HepG2 (cell line): Measurements from ENCODE around the gene INPP5K. TPM values are rescaled to one million over a fixed set of nuclear protein-coding genes. Genes with fewer than 3 reads are reported as not detected.
A peak's percentile ranks its signal among the peaks of the same experiment; 100 is the strongest.

Experiments used
- ATAC-seq: fragments of 200-7000 bp; cut with Tn5 transposase; 3 replicates; pipeline ENCODE4 v1.9.1; 2020; ENCODE audit warnings: mild to moderate bottlenecking, moderate library complexity
- BruUV-seq: library from RNA; stranded (reverse); fragments of 400-500 nt; replicated peaks from 2 replicates; lab custom pipeline; 2021; lab: Mats Ljungman, UMichigan
- CTCF ChIA-PET: fragments of 300-600 bp; formaldehyde crosslinking; extraction: SDS; loops from one replicate; lab custom pipeline; 2021; ENCODE audit warnings: low total read pairs, inconsistent platforms, low intra/inter-chr PET ratio; lab: Yijun Ruan, JAX
- POLR2A ChIA-PET: fragments of 350-600 bp; sonication (Branson Sonifier 250); formaldehyde crosslinking; loops from one replicate; lab custom pipeline; 2020; ENCODE audit warnings: antibody characterized with exemption, inconsistent platforms; lab: Yijun Ruan, JAX
- DNase-seq: peaks from one replicate; pipeline ENCODE4 v3.0.0-alpha.2; 2015; ENCODE audit warnings: low spot score
- FAIRE-seq: peaks from 3 replicates; lab custom pipeline; 2011; peaks lifted over from hg19 to GRCh38; lab: Jason Lieb, UNC
- H2AFZ ChIP-seq: one replicate; pipeline ENCODE4 v1.6.1; 2011; ENCODE audit warnings: low read length, inconsistent platforms
- H3K27ac ChIP-seq: fragments of 300-600 bp; 3 replicates; pipeline ENCODE4 v1.8.0; 2011; ENCODE audit warnings: mixed run types, mild to moderate bottlenecking, mixed read lengths, low read length, inconsistent platforms; ENCODE audit not compliant: insufficient read depth; ENCODE audit errors: extremely low read length
- H3K27me3 ChIP-seq, 2 experiments: fragments of 200-600 bp in 1 of 2; 2 replicates in 1 of 2; 3 replicates in 1 of 2; pipeline versions ENCODE4 v1.6.0 to v1.8.0; 2011; ENCODE audit warnings: low read length in 2 of 2, mild to moderate bottlenecking in 2 of 2, moderate library complexity in 2 of 2, inconsistent platforms in 1 of 2; ENCODE audit not compliant: insufficient read depth in 2 of 2, control insufficient read depth in 1 of 2
- H3K36me3 ChIP-seq, 2 experiments: fragments of 200-600 bp in 1 of 2; replicated peaks in 1 of 2; 2 replicates in 1 of 2; 3 replicates in 1 of 2; pipeline versions ENCODE4 v1.5.1 to v1.8.0; 2011; ENCODE audit warnings: low read length in 2 of 2, inconsistent platforms in 1 of 2; ENCODE audit not compliant: insufficient read depth in 2 of 2, control insufficient read depth in 1 of 2
- H3K4me1 ChIP-seq: 2 replicates; pipeline ENCODE4 v1.5.1; 2012; ENCODE audit warnings: low read length, inconsistent platforms; ENCODE audit not compliant: insufficient read depth
- H3K4me2 ChIP-seq: 2 replicates; pipeline ENCODE4 v1.6.0; 2011; ENCODE audit warnings: low read depth, low read length, inconsistent platforms
- H3K4me3 ChIP-seq, 3 experiments: fragments of 200-600 bp in 1 of 3; sonication (generic), shearing (Covaris generic) in 1 of 3; replicated peaks in 1 of 3; 2 replicates each; pipeline ENCODE4 v1.5.1; 2011 to 2016; ENCODE audit warnings: low read length in 3 of 3, inconsistent platforms in 2 of 3, low read depth in 2 of 3, mild to moderate bottlenecking in 2 of 3, control low read depth in 1 of 3, mixed read lengths in 1 of 3; ENCODE audit not compliant: insufficient read depth in 1 of 3
- H3K79me2 ChIP-seq: one replicate; pipeline ENCODE4 v1.6.1; 2011; ENCODE audit warnings: low read length, inconsistent platforms; ENCODE audit not compliant: insufficient read depth
- H3K9ac ChIP-seq: 2 replicates; pipeline ENCODE4 v1.6.0; 2011; ENCODE audit warnings: mild to moderate bottlenecking, low read depth, low read length, inconsistent platforms; ENCODE audit not compliant: insufficient read depth
- H3K9me3 ChIP-seq: 2 replicates; pipeline ENCODE4 v1.5.1; 2012; ENCODE audit warnings: mild to moderate bottlenecking, low read length
- H4K20me1 ChIP-seq: 2 replicates; pipeline ENCODE4 v1.6.0; 2011; ENCODE audit warnings: inconsistent platforms, mild to moderate bottlenecking, low read length, moderate library complexity; ENCODE audit not compliant: insufficient read depth
- NR1H2 ChIP-seq: sonication (generic); formaldehyde crosslinking; IDR thresholded peaks from 2 replicates; pipeline ENCODE4 v1.8.1; 2022; ENCODE audit warnings: low read depth, missing genetic modification reagents, borderline replicate concordance
- ZKSCAN5 ChIP-seq: sonication (generic); formaldehyde crosslinking; IDR thresholded peaks from 2 replicates; pipeline ENCODE4 v1.5.1; 2020; ENCODE audit warnings: mild to moderate bottlenecking, missing genetic modification reagents
- ZNF224 ChIP-seq: sonication (generic); formaldehyde crosslinking; IDR thresholded peaks from 2 replicates; pipeline ENCODE4 v1.5.0; 2020; ENCODE audit warnings: mild to moderate bottlenecking, missing genetic modification reagents
- ZNF350 ChIP-seq: sonication (generic); formaldehyde crosslinking; IDR thresholded peaks from 2 replicates; pipeline ENCODE4 v1.4.0; 2020; ENCODE audit warnings: mild to moderate bottlenecking, low read depth, missing genetic modification reagents, borderline replicate concordance
- ZNF567 ChIP-seq: sonication (generic); formaldehyde crosslinking; IDR thresholded peaks from 2 replicates; pipeline ENCODE4 v1.8.1; 2023; ENCODE audit warnings: mild to moderate bottlenecking, missing genetic modification reagents, borderline replicate concordance
- ZNF605 ChIP-seq: sonication (generic); formaldehyde crosslinking; IDR thresholded peaks from 2 replicates; pipeline ENCODE4 v1.8.0; 2022; ENCODE audit warnings: mild to moderate bottlenecking, missing genetic modification reagents
- WGBS: methylation state at CpG from one replicate; pipeline ENCODE4 v1.1.6; 2017; ENCODE audit warnings: low lambda C conversion rate; 5-methylcytosine and 5-hydroxymethylcytosine counted together
- in situ Hi-C: cut with HindIII; loops from 2 replicates; pipeline ENCODE4 v1.10.0; 2017; ENCODE audit warnings: low pct_unique_long_range_greater_than_20kb; ENCODE audit not compliant: extremely low pct_ligation_motif_present
- intact Hi-C: fragments of 100-400 bp; cut with micrococcal nuclease; formaldehyde crosslinking; loops from one replicate; pipeline ENCODE4 v1.10.0; 2022; ENCODE audit not compliant: unreplicated experiment
- polyA plus RNA-seq, 8 experiments: library from polyadenylated mRNA; depleted of rRNA in 3 of 8; stranded (reverse) in 7 of 8; unstranded in 1 of 8; fragments of >200 nt; fragmentation: Illumina TruSeq in 4 of 8; extraction: Trizol in 4 of 8; gene quantifications; 2 replicates each; pipeline versions ENCODE4 v1.2.1 to v1.2.3, GENCODE V29; 2011 to 2016; ENCODE audit warnings: low read depth in 4 of 8, missing spikeins in 1 of 8, mixed read lengths in 1 of 8; ENCODE audit not compliant: insufficient read depth in 1 of 8
- total RNA-seq, 5 experiments: library from RNA; depleted of rRNA; stranded (reverse); fragments of >200 nt; fragmentation: Illumina TruSeq; extraction: Trizol; gene quantifications; 2 replicates each; pipeline ENCODE4 v1.2.3, GENCODE V29; 2016; ENCODE audit warnings: low read depth in 1 of 5
- TF ChIP-seq, protein P1 (sequence below): sonication (generic); formaldehyde crosslinking; IDR thresholded peaks from 2 replicates; pipeline ENCODE4 v1.4.0; 2020; ENCODE audit warnings: missing genetic modification reagents
- TF ChIP-seq, protein P2 (sequence below): sonication (generic); formaldehyde crosslinking; IDR thresholded peaks from 2 replicates; pipeline ENCODE4 v1.5.0; 2020; ENCODE audit warnings: missing genetic modification reagents, mild to moderate bottlenecking, borderline replicate concordance
- TF ChIP-seq, protein P3 (sequence below): sonication (generic); formaldehyde crosslinking; IDR thresholded peaks from 2 replicates; pipeline ENCODE4 v1.4.0; 2020; ENCODE audit warnings: missing genetic modification reagents, mild to moderate bottlenecking, borderline replicate concordance
- TF ChIP-seq, protein P4 (sequence below): sonication (generic); formaldehyde crosslinking; IDR thresholded peaks from 2 replicates; pipeline ENCODE4; 2020; ENCODE audit warnings: missing genetic modification reagents, mild to moderate bottlenecking, borderline replicate concordance

The INPP5K gene
- total and polyA plus RNA-seq, 2 of the 13 experiments (the other 11 are each of a cell fraction or from before 2014, with no cell fraction given), result 4.8 to 9.6 TPM

DNA sequence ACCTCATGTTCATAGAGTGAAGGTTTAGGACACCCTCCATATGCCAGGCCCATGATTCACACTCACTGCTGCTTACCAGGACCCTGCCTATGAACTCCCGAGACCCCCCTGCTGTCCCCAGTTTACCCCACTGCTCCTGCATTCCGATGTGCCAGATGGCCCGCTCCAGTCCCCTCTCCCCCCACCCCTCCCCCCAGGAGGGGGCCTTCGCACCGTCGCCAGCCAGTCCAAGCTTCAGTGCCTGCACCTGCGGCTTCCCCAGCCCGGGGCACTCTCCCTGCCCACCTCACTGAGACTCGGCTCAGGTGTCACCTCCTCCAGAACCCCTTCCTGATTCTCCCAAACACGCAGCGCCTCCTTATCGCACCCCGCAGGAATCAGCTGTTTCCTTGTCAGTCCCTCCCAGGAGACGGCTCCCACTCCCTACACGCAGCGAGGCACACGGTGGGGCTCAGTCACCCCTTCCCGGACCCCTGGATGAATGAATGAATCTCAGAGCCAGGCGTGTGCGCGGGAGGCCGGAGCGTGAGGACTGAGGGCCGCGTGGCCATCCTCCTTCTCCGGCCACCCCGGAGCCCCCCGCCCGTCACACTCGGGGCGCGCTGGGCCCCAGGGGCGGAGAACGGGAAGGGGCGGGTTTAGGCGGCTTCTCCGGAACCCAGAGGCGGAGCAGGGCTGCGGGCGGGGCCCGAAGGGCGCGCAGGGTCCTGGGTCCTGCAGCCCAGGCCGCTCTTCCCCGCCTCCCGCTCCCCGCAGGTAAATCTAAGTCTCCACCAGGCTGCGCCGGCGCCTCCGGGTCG lies 25.6 kb downstream of the INPP5K start (continued):
- TF ChIP-seq, protein P1, sequence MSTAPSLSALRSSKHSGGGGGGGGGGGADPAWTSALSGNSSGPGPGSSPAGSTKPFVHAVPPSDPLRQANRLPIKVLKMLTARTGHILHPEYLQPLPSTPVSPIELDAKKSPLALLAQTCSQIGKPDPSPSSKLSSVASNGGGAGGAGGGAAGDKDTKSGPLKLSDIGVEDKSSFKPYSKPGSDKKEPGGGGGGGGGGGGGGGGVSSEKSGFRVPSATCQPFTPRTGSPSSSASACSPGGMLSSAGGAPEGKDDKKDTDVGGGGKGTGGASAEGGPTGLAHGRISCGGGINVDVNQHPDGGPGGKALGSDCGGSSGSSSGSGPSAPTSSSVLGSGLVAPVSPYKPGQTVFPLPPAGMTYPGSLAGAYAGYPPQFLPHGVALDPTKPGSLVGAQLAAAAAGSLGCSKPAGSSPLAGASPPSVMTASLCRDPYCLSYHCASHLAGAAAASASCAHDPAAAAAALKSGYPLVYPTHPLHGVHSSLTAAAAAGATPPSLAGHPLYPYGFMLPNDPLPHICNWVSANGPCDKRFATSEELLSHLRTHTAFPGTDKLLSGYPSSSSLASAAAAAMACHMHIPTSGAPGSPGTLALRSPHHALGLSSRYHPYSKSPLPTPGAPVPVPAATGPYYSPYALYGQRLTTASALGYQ (CRISPR knock-in tag), result 0 out of 2 replicates have a peak, but pooled peaks have one; percentile 28
- TF ChIP-seq ZNF567 (no peak), NR1H2 (no peak), ZNF224 (CRISPR knock-in tag) (peak; percentile 39; the same call in 1 of the 2 replicates)

DNA sequence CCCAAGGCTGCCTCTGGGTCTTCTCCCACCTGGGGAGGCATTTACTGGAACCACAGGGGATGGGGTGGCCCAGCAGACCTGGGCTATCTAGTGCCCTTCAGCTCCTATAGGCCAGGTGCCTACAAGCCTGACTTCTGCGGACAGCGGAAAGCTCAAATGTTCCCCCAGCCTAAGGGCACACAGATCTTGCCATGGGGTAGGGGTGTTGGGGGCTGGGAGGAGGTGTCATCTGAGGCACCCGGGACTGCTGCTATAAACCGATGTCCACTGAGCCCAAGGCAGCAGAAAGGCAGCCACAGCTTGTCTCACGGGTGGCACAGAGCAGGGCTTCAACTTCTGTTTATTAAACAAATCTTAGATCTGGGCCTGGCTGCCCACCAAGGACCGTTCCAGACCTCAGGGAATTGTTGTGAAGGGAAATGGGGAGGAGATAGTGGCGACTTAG lies 27.6 kb downstream of the INPP5K start:
- peak overlapping the region; percentile 71 for H3K9ac ChIP-seq
- no peaks in the 10 kb centered on the region for H4K20me1 ChIP-seq
- peak overlapping the region; percentile 74 for H3K27ac ChIP-seq
- H3K36me3 ChIP-seq, result no peaks in the 10 kb centered on the region
- in situ Hi-C loops, result no loop called here
- peaks cover 18% of the 10 kb centered on the region for H3K79me2 ChIP-seq
- POLR2A ChIA-PET, result interaction anchor here (1.7 to 2.3 kb wide), 4 partner anchors 27 to 89 kb away, joined by 4 to 21 read pairs (median 8); partner anchors contain the start of genes CRK, INPP5K and YWHAE
- DNase-seq (no peak), ATAC-seq (peak; percentile 1), FAIRE-seq (no peak)
- CTCF ChIA-PET, result no interaction called here
- intact Hi-C loops, result loop anchor here (1.0 kb wide), 2 partner anchors 27 to 32 kb away; partner anchors contain the start of gene INPP5K
- peak overlapping the region; percentile 99 for H3K4me2 ChIP-seq
- BruUV-seq, result no TSS peak
- no peaks in the 10 kb centered on the region for H3K9me3 ChIP-seq
- H2AFZ ChIP-seq, result no peak overlapping the region
- H3K4me1 ChIP-seq, result peaks cover 56% of the 10 kb centered on the region
- H3K27me3 ChIP-seq, result no peaks in the 10 kb centered on the region; a peak in 1 of 5 replicates
- H3K4me3 ChIP-seq, result peak overlapping the region; percentile 47 to 70 (median 70)
- WGBS, result 40% methylated on average over 3 of the region's 7 CpGs
- TF ChIP-seq ZNF605 (CRISPR knock-in tag) (0 out of 2 replicates have a peak, but pooled peaks have one; percentile 28), ZKSCAN5 (CRISPR knock-in tag) (no peak), ZNF350 (CRISPR knock-in tag) (0 out of 2 replicates have a peak, but pooled peaks have one; percentile 59)
- TF ChIP-seq, protein P2, sequence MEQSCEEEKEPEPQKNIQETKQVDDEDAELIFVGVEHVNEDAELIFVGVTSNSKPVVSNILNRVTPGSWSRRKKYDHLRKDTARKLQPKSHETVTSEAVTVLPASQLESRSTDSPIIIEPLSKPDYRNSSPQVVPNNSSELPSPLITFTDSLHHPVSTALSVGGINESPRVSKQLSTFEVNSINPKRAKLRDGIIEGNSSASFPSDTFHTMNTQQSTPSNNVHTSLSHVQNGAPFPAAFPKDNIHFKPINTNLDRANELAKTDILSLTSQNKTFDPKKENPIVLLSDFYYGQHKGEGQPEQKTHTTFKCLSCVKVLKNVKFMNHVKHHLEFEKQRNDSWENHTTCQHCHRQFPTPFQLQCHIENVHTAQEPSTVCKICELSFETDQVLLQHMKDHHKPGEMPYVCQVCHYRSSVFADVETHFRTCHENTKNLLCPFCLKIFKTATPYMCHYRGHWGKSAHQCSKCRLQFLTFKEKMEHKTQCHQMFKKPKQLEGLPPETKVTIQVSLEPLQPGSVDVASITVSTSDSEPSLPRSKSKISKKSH, result no peak
- TF ChIP-seq, protein P3, sequence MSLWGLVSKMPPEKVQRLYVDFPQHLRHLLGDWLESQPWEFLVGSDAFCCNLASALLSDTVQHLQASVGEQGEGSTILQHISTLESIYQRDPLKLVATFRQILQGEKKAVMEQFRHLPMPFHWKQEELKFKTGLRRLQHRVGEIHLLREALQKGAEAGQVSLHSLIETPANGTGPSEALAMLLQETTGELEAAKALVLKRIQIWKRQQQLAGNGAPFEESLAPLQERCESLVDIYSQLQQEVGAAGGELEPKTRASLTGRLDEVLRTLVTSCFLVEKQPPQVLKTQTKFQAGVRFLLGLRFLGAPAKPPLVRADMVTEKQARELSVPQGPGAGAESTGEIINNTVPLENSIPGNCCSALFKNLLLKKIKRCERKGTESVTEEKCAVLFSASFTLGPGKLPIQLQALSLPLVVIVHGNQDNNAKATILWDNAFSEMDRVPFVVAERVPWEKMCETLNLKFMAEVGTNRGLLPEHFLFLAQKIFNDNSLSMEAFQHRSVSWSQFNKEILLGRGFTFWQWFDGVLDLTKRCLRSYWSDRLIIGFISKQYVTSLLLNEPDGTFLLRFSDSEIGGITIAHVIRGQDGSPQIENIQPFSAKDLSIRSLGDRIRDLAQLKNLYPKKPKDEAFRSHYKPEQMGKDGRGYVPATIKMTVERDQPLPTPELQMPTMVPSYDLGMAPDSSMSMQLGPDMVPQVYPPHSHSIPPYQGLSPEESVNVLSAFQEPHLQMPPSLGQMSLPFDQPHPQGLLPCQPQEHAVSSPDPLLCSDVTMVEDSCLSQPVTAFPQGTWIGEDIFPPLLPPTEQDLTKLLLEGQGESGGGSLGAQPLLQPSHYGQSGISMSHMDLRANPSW (CRISPR knock-in tag), result 0 out of 2 replicates have a peak, but pooled peaks have one; percentile 18
- TF ChIP-seq, protein P4, sequence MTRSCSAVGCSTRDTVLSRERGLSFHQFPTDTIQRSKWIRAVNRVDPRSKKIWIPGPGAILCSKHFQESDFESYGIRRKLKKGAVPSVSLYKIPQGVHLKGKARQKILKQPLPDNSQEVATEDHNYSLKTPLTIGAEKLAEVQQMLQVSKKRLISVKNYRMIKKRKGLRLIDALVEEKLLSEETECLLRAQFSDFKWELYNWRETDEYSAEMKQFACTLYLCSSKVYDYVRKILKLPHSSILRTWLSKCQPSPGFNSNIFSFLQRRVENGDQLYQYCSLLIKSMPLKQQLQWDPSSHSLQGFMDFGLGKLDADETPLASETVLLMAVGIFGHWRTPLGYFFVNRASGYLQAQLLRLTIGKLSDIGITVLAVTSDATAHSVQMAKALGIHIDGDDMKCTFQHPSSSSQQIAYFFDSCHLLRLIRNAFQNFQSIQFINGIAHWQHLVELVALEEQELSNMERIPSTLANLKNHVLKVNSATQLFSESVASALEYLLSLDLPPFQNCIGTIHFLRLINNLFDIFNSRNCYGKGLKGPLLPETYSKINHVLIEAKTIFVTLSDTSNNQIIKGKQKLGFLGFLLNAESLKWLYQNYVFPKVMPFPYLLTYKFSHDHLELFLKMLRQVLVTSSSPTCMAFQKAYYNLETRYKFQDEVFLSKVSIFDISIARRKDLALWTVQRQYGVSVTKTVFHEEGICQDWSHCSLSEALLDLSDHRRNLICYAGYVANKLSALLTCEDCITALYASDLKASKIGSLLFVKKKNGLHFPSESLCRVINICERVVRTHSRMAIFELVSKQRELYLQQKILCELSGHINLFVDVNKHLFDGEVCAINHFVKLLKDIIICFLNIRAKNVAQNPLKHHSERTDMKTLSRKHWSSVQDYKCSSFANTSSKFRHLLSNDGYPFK (CRISPR knock-in tag), result peak; percentile 26; the same call in 1 of the 2 replicates
